ENCODE results near the gene SPIN2B. TPM values are rescaled to one million over a fixed set of nuclear protein-coding genes. Genes with fewer than 3 reads are reported as not detected.
"Not testable (repeated sequence)": the region's sequence is repeated elsewhere in the genome, so short reads cannot be mapped to it uniquely, and the experiment has no call there.

Gene SPIN2B
- total RNA-seq, 1 donor from 2014 or later: 6.0 TPM

DNA sequence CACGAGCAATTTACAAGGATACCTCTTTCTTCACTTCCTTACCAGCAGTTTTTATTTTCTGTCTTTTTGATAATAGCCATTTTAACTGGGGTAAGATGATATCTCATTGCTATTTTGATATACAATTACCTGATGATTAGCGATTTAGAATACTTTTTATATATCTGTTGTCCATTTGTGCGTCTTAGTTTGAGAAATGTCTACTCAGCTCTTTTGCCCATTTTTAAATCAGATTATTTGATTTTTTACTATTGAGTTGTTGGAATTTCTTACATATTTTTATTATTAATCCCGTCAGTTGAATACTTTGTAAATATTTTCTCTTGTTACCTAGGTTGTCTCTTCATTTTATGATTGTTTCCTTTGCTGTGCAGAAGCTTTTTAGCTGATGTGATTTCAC lies 17.3 kb upstream of the SPIN2B start:
- Histone ChIP-seq H3K9ac (no peak overlapping the region), H4K20me1 (ENCODE audit: low read depth) (no peaks in the 10 kb centered on the region), H3K9me3 (ENCODE audit: low read depth) (peaks cover 5% of the 10 kb centered on the region), H3F3A (ENCODE audit: low read depth) (peaks cover 7% of the 10 kb centered on the region), H3K4me2 (no peak overlapping the region), H3K27ac (no peak overlapping the region), H3K79me2 (ENCODE audit: low read depth) (no peaks in the 10 kb centered on the region), H3K27me3 (no peaks in the 10 kb centered on the region), H3K36me3 (no peaks in the 10 kb centered on the region), H3K4me3 (no peak overlapping the region), H3K4me1 (no peaks in the 10 kb centered on the region), H2AFZ (replicated peaks) (no peak overlapping the region)
- peaks cover 4% of the 10 kb centered on the region for H3K4me1 Mint-ChIP-seq
- TF ChIP-seq EZH2 (IDR thresholded peaks at IDR 0.05) (no peak), EZH2phosphoT487 (IDR thresholded peaks at IDR 0.05) (no peak)
- TF ChIP-seq, protein P1, sequence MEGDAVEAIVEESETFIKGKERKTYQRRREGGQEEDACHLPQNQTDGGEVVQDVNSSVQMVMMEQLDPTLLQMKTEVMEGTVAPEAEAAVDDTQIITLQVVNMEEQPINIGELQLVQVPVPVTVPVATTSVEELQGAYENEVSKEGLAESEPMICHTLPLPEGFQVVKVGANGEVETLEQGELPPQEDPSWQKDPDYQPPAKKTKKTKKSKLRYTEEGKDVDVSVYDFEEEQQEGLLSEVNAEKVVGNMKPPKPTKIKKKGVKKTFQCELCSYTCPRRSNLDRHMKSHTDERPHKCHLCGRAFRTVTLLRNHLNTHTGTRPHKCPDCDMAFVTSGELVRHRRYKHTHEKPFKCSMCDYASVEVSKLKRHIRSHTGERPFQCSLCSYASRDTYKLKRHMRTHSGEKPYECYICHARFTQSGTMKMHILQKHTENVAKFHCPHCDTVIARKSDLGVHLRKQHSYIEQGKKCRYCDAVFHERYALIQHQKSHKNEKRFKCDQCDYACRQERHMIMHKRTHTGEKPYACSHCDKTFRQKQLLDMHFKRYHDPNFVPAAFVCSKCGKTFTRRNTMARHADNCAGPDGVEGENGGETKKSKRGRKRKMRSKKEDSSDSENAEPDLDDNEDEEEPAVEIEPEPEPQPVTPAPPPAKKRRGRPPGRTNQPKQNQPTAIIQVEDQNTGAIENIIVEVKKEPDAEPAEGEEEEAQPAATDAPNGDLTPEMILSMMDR (IDR thresholded peaks at IDR 0.05): no peak
- no peaks in the 10 kb centered on the region for H3K27me3 Mint-ChIP-seq (ENCODE audit: insufficient read depth, low read depth)
- H3K4me3 Mint-ChIP-seq: no peak overlapping the region
- no peaks in the 10 kb centered on the region for H3K36me3 Mint-ChIP-seq
- DNase-seq (ENCODE audit: low spot score): no peak
- no peak overlapping the region for H3K27ac Mint-ChIP-seq
- peaks cover 4% of the 10 kb centered on the region for H3K9me3 Mint-ChIP-seq

DNA sequence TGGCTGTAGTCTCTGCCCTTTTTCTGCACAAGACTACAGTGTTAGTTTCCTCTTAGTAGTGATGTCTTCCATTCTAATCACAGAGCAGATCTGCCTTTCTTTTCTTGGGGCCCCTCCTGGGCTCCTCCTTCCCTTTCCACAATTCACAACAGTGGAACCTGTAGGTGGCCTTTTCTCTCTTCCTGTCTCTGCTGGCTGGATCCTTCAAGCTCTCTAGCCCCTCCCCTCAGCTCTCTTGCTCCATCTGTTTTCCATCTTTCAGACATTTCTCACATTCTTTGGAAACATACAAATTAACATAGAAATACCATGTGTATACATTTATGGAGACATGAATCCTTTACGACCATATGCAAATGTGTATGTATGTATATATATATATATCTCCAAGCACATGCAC lies 16.2 kb upstream of the SPIN2B start:
- Histone ChIP-seq H3K9ac (no peak overlapping the region), H3F3A (ENCODE audit: low read depth) (peaks cover 7% of the 10 kb centered on the region), H3K4me3 (peak overlapping the region; percentile 34), H3K4me2 (peak overlapping the region; percentile 35), H4K20me1 (ENCODE audit: low read depth) (no peaks in the 10 kb centered on the region), H3K36me3 (no peaks in the 10 kb centered on the region), H3K4me1 (no peaks in the 10 kb centered on the region), H3K9me3 (ENCODE audit: low read depth) (peaks cover 5% of the 10 kb centered on the region), H2AFZ (replicated peaks) (no peak overlapping the region), H3K79me2 (ENCODE audit: low read depth) (no peaks in the 10 kb centered on the region), H3K27ac (no peak overlapping the region), H3K27me3 (no peaks in the 10 kb centered on the region)
- no peak for TF ChIP-seq EZH2phosphoT487 (IDR thresholded peaks at IDR 0.05)
- TF ChIP-seq EZH2 (IDR thresholded peaks at IDR 0.05): no peak
- TF ChIP-seq, protein P1 (IDR thresholded peaks at IDR 0.05): no peak
- no peaks in the 10 kb centered on the region for H3K36me3 Mint-ChIP-seq
- no peaks in the 10 kb centered on the region for H3K27me3 Mint-ChIP-seq (ENCODE audit: insufficient read depth, low read depth)
- no peak overlapping the region for H3K27ac Mint-ChIP-seq
- peaks cover 4% of the 10 kb centered on the region for H3K4me1 Mint-ChIP-seq
- peak overlapping the region; percentile 81 for H3K4me3 Mint-ChIP-seq
- DNase-seq (ENCODE audit: low spot score): peak; percentile 7
- H3K9me3 Mint-ChIP-seq: peaks cover 4% of the 10 kb centered on the region

DNA sequence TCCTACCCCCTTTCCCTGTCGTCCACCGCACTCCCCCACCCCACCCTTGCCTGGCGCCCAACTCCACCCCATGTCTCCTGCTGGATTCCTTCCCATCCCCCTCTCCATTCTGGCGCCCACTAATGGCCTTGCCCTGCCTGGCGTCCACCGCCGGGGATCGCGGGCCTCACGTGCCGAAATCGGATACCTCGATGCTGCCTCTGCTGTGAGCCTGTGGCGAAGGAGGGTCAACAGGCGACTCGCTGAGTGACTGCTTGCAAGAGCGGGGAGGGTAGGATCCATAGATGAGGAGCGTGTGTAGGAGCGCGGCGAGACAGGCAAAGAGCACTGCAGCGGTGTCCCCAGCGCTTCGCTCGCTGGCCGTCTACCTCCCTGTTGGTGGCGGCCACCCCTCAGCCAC lies 15.7 kb upstream of the SPIN2B start, which contains the start of gene SPIN2A:
SPIN2A (minus strand) TSS at position 325 of the 400 bp plus-strand sequence. CDS start 800 bp downstream, outside the sequence.
- H3K79me2 ChIP-seq (ENCODE audit: low read depth); H2AFZ ChIP-seq (replicated peaks); H3K36me3 ChIP-seq; H3K27ac ChIP-seq; H4K20me1 ChIP-seq (ENCODE audit: low read depth); H3K9ac ChIP-seq; H3K27me3 ChIP-seq; H3K9me3 ChIP-seq (ENCODE audit: low read depth); H3K27ac Mint-ChIP-seq; H3F3A ChIP-seq (ENCODE audit: low read depth); H3K9me3 Mint-ChIP-seq; H3K27me3 Mint-ChIP-seq (ENCODE audit: insufficient read depth, low read depth); H3K4me1 ChIP-seq; H3K36me3 Mint-ChIP-seq; H3K4me1 Mint-ChIP-seq: not testable (repeated sequence)
- Histone ChIP-seq H3K4me3 (peak within 1 kb of the TSS; percentile 34), H3K4me2 (peak within 1 kb of the TSS; percentile 35)
- DNase-seq (ENCODE audit: low spot score): peak; percentile 64
- TF ChIP-seq, protein P1 (IDR thresholded peaks at IDR 0.05): peak; percentile 14
- peak within 1 kb of the TSS; percentile 81 for H3K4me3 Mint-ChIP-seq

DNA sequence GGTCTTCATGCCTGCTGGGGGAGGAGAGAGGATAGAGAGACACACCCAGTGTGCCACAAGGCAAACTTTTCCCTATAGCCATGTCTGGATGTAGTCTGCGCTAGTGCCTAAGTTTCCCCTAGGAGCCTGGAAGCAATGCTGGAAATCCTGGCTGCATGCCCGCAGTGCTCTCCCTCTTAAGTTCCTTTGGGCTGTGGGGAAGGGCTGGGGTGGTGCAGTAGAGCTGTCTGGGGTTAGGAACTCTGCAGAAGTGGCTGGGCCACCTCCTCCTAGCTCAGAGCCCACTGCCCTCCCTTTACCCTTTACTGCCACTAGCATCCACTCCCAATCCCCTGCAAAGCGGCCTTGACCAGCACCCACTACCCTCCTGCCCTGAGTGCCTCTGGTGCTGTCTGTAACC lies 15.2 kb upstream of the SPIN2B start:
- not testable (repeated sequence) for H3K9me3 ChIP-seq (ENCODE audit: low read depth); H3K4me3 ChIP-seq; H3K79me2 ChIP-seq (ENCODE audit: low read depth); DNase-seq (ENCODE audit: low spot score); H3K27me3 ChIP-seq; H3K4me1 Mint-ChIP-seq; H3K36me3 ChIP-seq; H3K27me3 Mint-ChIP-seq (ENCODE audit: insufficient read depth, low read depth); H2AFZ ChIP-seq (replicated peaks); H3K36me3 Mint-ChIP-seq; H4K20me1 ChIP-seq (ENCODE audit: low read depth); H3F3A ChIP-seq (ENCODE audit: low read depth); H3K27ac ChIP-seq; H3K9me3 Mint-ChIP-seq; H3K27ac Mint-ChIP-seq; H3K4me1 ChIP-seq; H3K9ac ChIP-seq
- peak overlapping the region; percentile 81 for H3K4me3 Mint-ChIP-seq
- peak overlapping the region; percentile 35 for H3K4me2 ChIP-seq
